Thoracic aorta (tissue), 2 donors: Measurements from ENCODE around the gene F2. TPM values are rescaled to one million over a fixed set of nuclear protein-coding genes. Genes with fewer than 3 reads are reported as not detected.

Experiments
- ATAC-seq: fragments of 150-250 bp; one replicate; pipeline ENCODE4 v1.8.0; 2017; ENCODE audit warnings: low read depth; ENCODE audit not compliant: insufficient number of reproducible peaks, low FRiP score
- DNase-seq: peaks from one replicate; pipeline ENCODE4 v3.0.0-alpha.2; 2020; ENCODE audit warnings: low spot score
- H3K27ac ChIP-seq, 2 donors: fragments of 200-600 bp; sonication (generic); 1 replicate in 1 of 2; 2 replicates in 1 of 2; pipeline ENCODE4 v1.5.1; 2016; ENCODE audit warnings: mild to moderate bottlenecking in 2 of 2, moderate library complexity in 2 of 2
- H3K27me3 ChIP-seq: fragments of 200-600 bp; sonication (generic); replicated peaks from 2 replicates; pipeline ENCODE4 v1.6.0; 2016; ENCODE audit warnings: mild to moderate bottlenecking; ENCODE audit not compliant: insufficient read depth
- H3K36me3 ChIP-seq: fragments of 200-600 bp; sonication (generic); one replicate; pipeline ENCODE4 v1.5.1; 2016
- H3K4me1 ChIP-seq, 2 donors: fragments of 200-600 bp; sonication (generic); 1 replicate in 1 of 2; 2 replicates in 1 of 2; pipeline versions ENCODE4 v1.5.1 to v1.6.0; 2016; ENCODE audit warnings: low read depth in 2 of 2, mild to moderate bottlenecking in 1 of 2; ENCODE audit not compliant: control insufficient read depth in 1 of 2
- H3K4me3 ChIP-seq: fragments of 200-600 bp; sonication (generic); 2 replicates; pipeline ENCODE4 v1.5.1; 2016; ENCODE audit warnings: mild to moderate bottlenecking
- H3K9me3 ChIP-seq: fragments of 200-600 bp; sonication (generic); 2 replicates; pipeline ENCODE4 v1.5.1; 2016
- total RNA-seq, 2 donors: library from RNA; depleted of rRNA; stranded (reverse); fragments of >200 nt; gene quantifications; one replicate each; pipeline versions ENCODE4 v1.1.0 to v1.2.3, GENCODE V29; 2016
- TF ChIP-seq, protein P1 (sequence below): fragments of 200-600 bp; sonication (generic); IDR thresholded peaks from one replicate; pipeline ENCODE4 v1.5.1; 2019; ENCODE audit warnings: antibody characterized with exemption

F2 gene
- total RNA-seq, 2 donors from 2014 or later: not detected

DNA sequence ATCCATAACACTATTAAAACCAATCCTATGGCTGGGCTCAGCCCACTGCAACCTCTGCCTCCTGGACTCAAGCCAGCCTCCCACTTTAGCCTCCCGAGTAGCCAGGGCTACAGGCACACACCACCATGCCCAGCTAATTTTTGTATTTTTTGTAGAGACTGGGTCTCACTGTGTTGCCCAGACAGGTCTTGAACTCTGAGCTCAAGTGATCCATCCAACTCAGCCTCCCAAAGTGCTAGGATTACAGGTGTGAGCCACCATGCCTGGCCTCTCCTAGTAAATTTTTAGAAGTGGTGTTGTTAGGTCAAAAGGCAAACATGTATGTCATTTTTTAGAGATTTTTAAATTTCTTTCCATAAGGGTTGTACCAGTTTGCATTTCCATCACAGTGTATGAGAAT is 14.2 kb downstream of the F2 start:
- H3K4me3 ChIP-seq: no peak overlapping the region
- no peak overlapping the region for H3K27ac ChIP-seq
- no peaks in the 10 kb centered on the region for H3K36me3 ChIP-seq
- TF ChIP-seq, protein P1, sequence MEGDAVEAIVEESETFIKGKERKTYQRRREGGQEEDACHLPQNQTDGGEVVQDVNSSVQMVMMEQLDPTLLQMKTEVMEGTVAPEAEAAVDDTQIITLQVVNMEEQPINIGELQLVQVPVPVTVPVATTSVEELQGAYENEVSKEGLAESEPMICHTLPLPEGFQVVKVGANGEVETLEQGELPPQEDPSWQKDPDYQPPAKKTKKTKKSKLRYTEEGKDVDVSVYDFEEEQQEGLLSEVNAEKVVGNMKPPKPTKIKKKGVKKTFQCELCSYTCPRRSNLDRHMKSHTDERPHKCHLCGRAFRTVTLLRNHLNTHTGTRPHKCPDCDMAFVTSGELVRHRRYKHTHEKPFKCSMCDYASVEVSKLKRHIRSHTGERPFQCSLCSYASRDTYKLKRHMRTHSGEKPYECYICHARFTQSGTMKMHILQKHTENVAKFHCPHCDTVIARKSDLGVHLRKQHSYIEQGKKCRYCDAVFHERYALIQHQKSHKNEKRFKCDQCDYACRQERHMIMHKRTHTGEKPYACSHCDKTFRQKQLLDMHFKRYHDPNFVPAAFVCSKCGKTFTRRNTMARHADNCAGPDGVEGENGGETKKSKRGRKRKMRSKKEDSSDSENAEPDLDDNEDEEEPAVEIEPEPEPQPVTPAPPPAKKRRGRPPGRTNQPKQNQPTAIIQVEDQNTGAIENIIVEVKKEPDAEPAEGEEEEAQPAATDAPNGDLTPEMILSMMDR: no peak
- no peaks in the 10 kb centered on the region for H3K9me3 ChIP-seq
- no peak for DNase-seq
- ATAC-seq: no peak
- no peaks in the 10 kb centered on the region for H3K27me3 ChIP-seq
- peaks cover 3 to 9% of the 10 kb centered on the region in 2 donors for H3K4me1 ChIP-seq

DNA sequence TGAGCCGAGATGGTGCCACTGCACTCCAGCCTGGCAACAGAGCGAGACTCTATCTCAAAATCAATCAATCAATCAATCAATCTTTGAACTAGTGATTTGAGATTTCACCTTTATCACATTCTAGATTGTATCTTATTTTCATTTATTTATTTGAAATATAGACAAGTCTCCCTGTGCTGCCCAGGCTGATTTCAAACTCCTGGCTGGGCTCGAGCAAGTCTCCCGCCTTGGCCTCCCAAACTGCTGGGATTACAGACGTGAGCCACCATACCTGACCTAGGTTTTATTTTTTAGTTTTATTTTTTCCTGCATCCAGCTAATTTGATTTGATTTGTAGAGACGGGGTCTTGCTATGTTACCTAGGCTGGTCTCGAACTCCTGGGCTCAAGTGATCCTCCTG is 17.1 kb downstream of the F2 start:
- Histone ChIP-seq H3K4me3 (no peak overlapping the region), H3K27ac (peak overlapping the region; percentile 51 to 61), H3K4me1 (peaks cover 3 to 9% of the 10 kb centered on the region in 2 donors), H3K27me3 (no peaks in the 10 kb centered on the region), H3K9me3 (no peaks in the 10 kb centered on the region), H3K36me3 (no peaks in the 10 kb centered on the region)
- TF ChIP-seq, protein P1: no peak
- DNase-seq: no peak
- no peak for ATAC-seq

DNA sequence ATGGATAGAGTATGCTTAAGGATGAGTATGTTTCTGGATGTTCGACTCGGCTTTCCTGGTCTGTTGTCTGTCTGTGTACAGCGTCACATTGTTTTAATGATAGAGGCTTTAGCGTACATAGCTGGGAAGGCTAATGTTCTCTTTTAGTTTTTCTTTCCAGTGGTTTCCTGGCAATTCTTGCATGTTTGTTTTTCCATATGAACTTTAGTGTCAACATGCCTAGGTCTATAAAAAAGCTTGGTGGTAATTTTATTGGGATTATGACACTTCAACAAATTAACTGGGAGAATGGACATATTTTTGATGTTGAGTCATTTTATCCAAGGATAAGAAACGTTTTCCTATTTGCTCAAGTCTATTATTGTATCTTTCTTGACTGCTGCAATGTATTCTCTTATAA is 17.6 kb downstream of the F2 start:
- TF ChIP-seq, protein P1: no peak
- Histone ChIP-seq H3K4me3 (no peak overlapping the region), H3K9me3 (no peaks in the 10 kb centered on the region), H3K4me1 (peaks cover 3 to 9% of the 10 kb centered on the region in 2 donors), H3K27me3 (no peaks in the 10 kb centered on the region), H3K36me3 (no peaks in the 10 kb centered on the region), H3K27ac (peak overlapping the region; percentile 51 to 61)
- ATAC-seq (no peak), DNase-seq (no peak)

DNA sequence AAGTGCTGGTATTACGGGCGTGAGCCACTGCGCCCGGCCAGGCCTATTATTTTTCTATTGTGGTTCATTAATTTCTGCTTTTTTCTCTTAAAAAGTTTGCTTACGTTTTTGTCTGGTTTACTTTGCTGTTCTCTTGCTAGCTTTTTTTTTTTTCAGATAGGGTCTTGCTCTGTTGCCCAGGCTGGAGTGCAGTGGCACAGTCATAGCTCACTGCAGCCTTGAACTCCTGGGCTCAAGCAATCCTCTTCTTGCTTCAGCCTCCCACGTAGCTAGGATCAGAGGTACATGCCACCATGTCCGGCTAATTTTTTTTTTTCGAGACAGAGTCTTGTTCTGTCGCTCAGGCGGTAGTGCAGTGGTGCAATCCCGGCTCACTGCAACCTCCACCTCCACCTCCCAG is 18.7 kb downstream of the F2 start:
- Histone ChIP-seq H3K4me3 (no peak overlapping the region), H3K9me3 (no peaks in the 10 kb centered on the region), H3K27me3 (no peaks in the 10 kb centered on the region), H3K4me1 (peaks cover 3 to 9% of the 10 kb centered on the region in 2 donors), H3K27ac (no peak overlapping the region), H3K36me3 (no peaks in the 10 kb centered on the region)
- DNase-seq (no peak), ATAC-seq (no peak)
- TF ChIP-seq, protein P1: no peak

DNA sequence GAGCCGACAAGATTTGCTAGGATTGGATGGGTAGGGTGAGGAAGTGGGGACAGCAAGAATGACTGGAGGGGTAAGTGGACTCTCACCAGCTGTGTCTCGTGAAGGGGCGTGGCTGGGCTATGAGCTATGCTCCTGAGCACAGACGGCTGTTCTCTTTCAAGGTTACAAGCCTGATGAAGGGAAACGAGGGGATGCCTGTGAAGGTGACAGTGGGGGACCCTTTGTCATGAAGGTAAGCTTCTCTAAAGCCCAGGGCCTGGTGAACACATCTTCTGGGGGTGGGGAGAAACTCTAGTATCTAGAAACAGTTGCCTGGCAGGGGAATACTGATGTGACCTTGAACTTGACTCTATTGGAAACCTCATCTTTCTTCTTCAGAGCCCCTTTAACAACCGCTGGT is 19.9 kb downstream of the F2 start:
- H3K9me3 ChIP-seq: no peaks in the 10 kb centered on the region
- ATAC-seq: no peak
- no peak for DNase-seq
- no peak overlapping the region for H3K27ac ChIP-seq
- no peaks in the 10 kb centered on the region for H3K27me3 ChIP-seq
- TF ChIP-seq, protein P1: no peak
- peaks cover 3 to 9% of the 10 kb centered on the region in 2 donors for H3K4me1 ChIP-seq
- H3K4me3 ChIP-seq: no peak overlapping the region
- H3K36me3 ChIP-seq: peaks cover 3% of the 10 kb centered on the region
